Right cardiac atrium (tissue), 5 donors: Measurements from ENCODE around the gene PRKG1. TPM values are rescaled to one million over a fixed set of nuclear protein-coding genes. Genes with fewer than 3 reads are reported as not detected.
A peak's percentile ranks its signal among the peaks of the same experiment; 100 is the strongest.

Experiments
- ATAC-seq, 2 donors: fragments of 200-7000 bp; cut with Tn5 transposase; one replicate each; pipeline versions ENCODE4 v1.8.0 to v1.9.1; 2020; ENCODE audit warnings: moderate library complexity in 2 of 2, mild to moderate bottlenecking in 1 of 2
- DNase-seq, 3 donors: peaks; one replicate each; pipeline ENCODE4 v3.0.0-alpha.2; 2020
- H3K27ac ChIP-seq: one replicate; pipeline ENCODE4 v1.5.1; 2013; ENCODE audit warnings: mild to moderate bottlenecking, low read length, control low read depth, moderate library complexity
- H3K27me3 ChIP-seq: one replicate; pipeline ENCODE4 v1.6.1; 2013; ENCODE audit not compliant: control insufficient read depth, insufficient read depth
- H3K4me1 ChIP-seq: one replicate; pipeline ENCODE4 v1.6.1; 2013; ENCODE audit warnings: low read length; ENCODE audit not compliant: control insufficient read depth, insufficient read depth
- H3K4me3 ChIP-seq: one replicate; pipeline ENCODE4 v1.5.1; 2013; ENCODE audit warnings: low read length, control low read depth
- H3K9me3 ChIP-seq: one replicate; pipeline ENCODE4 v1.6.1; 2013; ENCODE audit warnings: low read length; ENCODE audit not compliant: control insufficient read depth
- WGBS: extraction: QIAGEN DNeasy Blood & Tissue Kit; methylation state at CpG from one replicate; pipeline ENCODE4 v1.1.7; 2013; 5-methylcytosine and 5-hydroxymethylcytosine counted together
- intact Hi-C, 4 donors: fragments of 100-400 bp; cut with DNase I; formaldehyde crosslinking; loops; one replicate each; pipeline versions ENCODE4 v1.11.0 to v1.14.0; 2022 to 2023
- polyA plus RNA-seq: library from polyadenylated mRNA; stranded (reverse); fragments of 200-250 nt; gene quantifications from one replicate; pipeline ENCODE4 v1.2.3, GENCODE V29; 2013
- total RNA-seq, 4 donors: library from RNA; stranded (reverse); fragmentation: NEBNext Ultra II Directional; extraction: Animal tissue kit (Norgen Biotek cat#: 25700); gene quantifications; one replicate each; pipeline ENCODE4 v1.2.1, GENCODE V29; 2021
- donor health status: healthy with polysubstance abuse.
- donor health status: DM: no; HTN: yes; CAD: no.
- donor health status: DM: no; HTN: no; CAD: no.
- donor health status: DM: no; HTN: yes; CAD: no; lungs with severe emphysema.
- donor health status: DM: yes; HTN: yes; CAD: no.

The PRKG1 gene
- total and polyA plus RNA-seq, 5 donors: 16.6 to 49.9 (median 47.4) TPM

- Histone ChIP-seq H3K27me3 (no peaks in the 10 kb centered on the region), H3K4me3 (no peak overlapping the region), H3K4me1 (no peaks in the 10 kb centered on the region), H3K9me3 (no peaks in the 10 kb centered on the region), H3K27ac (no peak overlapping the region)
- intact Hi-C loops: no loop called here
- ATAC-seq (no peak), DNase-seq (no peak)
Observed at GRCh38 chr10:52048051-52048450, 973.8 kb downstream of the PRKG1 start.

GRCh38 chr10:52050429-52051047 is 976.3 kb downstream of the PRKG1 start:
- ATAC-seq (no peak), DNase-seq (no peak)
- intact Hi-C loops: no loop called here
- 66% methylated on average over 3 of the region's 3 CpGs for WGBS
- H3K9me3 ChIP-seq: no peaks in the 10 kb centered on the region
- no peak overlapping the region for H3K4me3 ChIP-seq
- no peak overlapping the region for H3K27ac ChIP-seq
- no peaks in the 10 kb centered on the region for H3K4me1 ChIP-seq
- no peaks in the 10 kb centered on the region for H3K27me3 ChIP-seq

GRCh38 chr10:52053497-52053896 is 979.2 kb downstream of the PRKG1 start:
- Histone ChIP-seq H3K27me3 (no peaks in the 10 kb centered on the region), H3K4me3 (no peak overlapping the region), H3K9me3 (no peaks in the 10 kb centered on the region), H3K27ac (no peak overlapping the region), H3K4me1 (no peaks in the 10 kb centered on the region)
- intact Hi-C loops: no loop called here
- no peak for DNase-seq
- WGBS: 77% methylated on average over 5 of the region's 5 CpGs
- no peak for ATAC-seq

GRCh38 chr10:52056291-52056690 is 982.0 kb downstream of the PRKG1 start:
- Histone ChIP-seq H3K4me1 (no peaks in the 10 kb centered on the region), H3K4me3 (no peak overlapping the region), H3K27me3 (no peaks in the 10 kb centered on the region), H3K27ac (no peak overlapping the region), H3K9me3 (no peaks in the 10 kb centered on the region)
- ATAC-seq (no peak), DNase-seq (no peak)
- 88% methylated on average over 2 of the region's 2 CpGs for WGBS
- intact Hi-C loops: no loop called here

- intact Hi-C loops: no loop called here
- H3K9me3 ChIP-seq: no peaks in the 10 kb centered on the region
- no peaks in the 10 kb centered on the region for H3K27me3 ChIP-seq
- ATAC-seq: no peak
- H3K27ac ChIP-seq: no peak overlapping the region
- DNase-seq: no peak
- H3K4me3 ChIP-seq: no peak overlapping the region
- H3K4me1 ChIP-seq: no peaks in the 10 kb centered on the region
- WGBS: 87% methylated on average over 1 of the region's 1 CpG
Observed at GRCh38 chr10:52059089-52059488, 984.8 kb downstream of the PRKG1 start.

- Histone ChIP-seq H3K4me1 (no peaks in the 10 kb centered on the region), H3K9me3 (no peaks in the 10 kb centered on the region), H3K27ac (no peak overlapping the region), H3K4me3 (no peak overlapping the region), H3K27me3 (no peaks in the 10 kb centered on the region)
- 92% methylated on average over 10 of the region's 10 CpGs for WGBS
- no peak for ATAC-seq
- intact Hi-C loops: no loop called here
- DNase-seq: no peak
Observed at GRCh38 chr10:52063159-52063558, 988.9 kb downstream of the PRKG1 start.

GRCh38 chr10:52064084-52064845 is 990.0 kb downstream of the PRKG1 start:
- no peaks in the 10 kb centered on the region for H3K9me3 ChIP-seq
- no peak for DNase-seq
- no peaks in the 10 kb centered on the region for H3K27me3 ChIP-seq
- H3K27ac ChIP-seq: no peak overlapping the region
- intact Hi-C loops: no loop called here
- ATAC-seq: peak; percentile 29 to 49
- H3K4me1 ChIP-seq: no peaks in the 10 kb centered on the region
- 86% methylated on average over 9 of the region's 9 CpGs for WGBS
- no peak overlapping the region for H3K4me3 ChIP-seq

GRCh38 chr10:52066383-52066782 is 992.1 kb downstream of the PRKG1 start:
- no peaks in the 10 kb centered on the region for H3K9me3 ChIP-seq
- no peaks in the 10 kb centered on the region for H3K27me3 ChIP-seq
- H3K4me3 ChIP-seq: no peak overlapping the region
- WGBS: 69% methylated on average over 6 of the region's 6 CpGs
- intact Hi-C loops: no loop called here
- no peak for DNase-seq
- no peaks in the 10 kb centered on the region for H3K4me1 ChIP-seq
- no peak for ATAC-seq
- no peak overlapping the region for H3K27ac ChIP-seq

- WGBS: 77% methylated on average over 1 of the region's 1 CpG
- DNase-seq (no peak), ATAC-seq (no peak)
- H3K27me3 ChIP-seq: no peaks in the 10 kb centered on the region
- no peaks in the 10 kb centered on the region for H3K9me3 ChIP-seq
- H3K4me1 ChIP-seq: no peaks in the 10 kb centered on the region
- intact Hi-C loops: no loop called here
- H3K27ac ChIP-seq: no peak overlapping the region
- no peak overlapping the region for H3K4me3 ChIP-seq
Observed at GRCh38 chr10:52068485-52068884, 994.2 kb downstream of the PRKG1 start.

GRCh38 chr10:52071814-52072213 is 997.5 kb downstream of the PRKG1 start:
- H3K4me1 ChIP-seq: no peaks in the 10 kb centered on the region
- 72% methylated on average over 7 of the region's 7 CpGs for WGBS
- H3K4me3 ChIP-seq: no peak overlapping the region
- no peaks in the 10 kb centered on the region for H3K9me3 ChIP-seq
- intact Hi-C loops: no loop called here
- no peaks in the 10 kb centered on the region for H3K27me3 ChIP-seq
- ATAC-seq (peak; percentile 67 to 68), DNase-seq (peak in 1 of 3 donors; percentile 40)
- no peak overlapping the region for H3K27ac ChIP-seq

GRCh38 chr10:52074505-52075026 is 1000.3 kb downstream of the PRKG1 start:
- Histone ChIP-seq H3K9me3 (no peaks in the 10 kb centered on the region), H3K4me3 (no peak overlapping the region), H3K4me1 (no peaks in the 10 kb centered on the region), H3K27ac (no peak overlapping the region), H3K27me3 (no peaks in the 10 kb centered on the region)
- WGBS: 69% methylated on average over 3 of the region's 3 CpGs
- DNase-seq: no peak
- ATAC-seq: no peak
- intact Hi-C loops: no loop called here
